Neural progenitor cell (in vitro differentiated cells): ENCODE results near the gene KMT2C. TPM values are rescaled to one million over a fixed set of nuclear protein-coding genes. Genes with fewer than 3 reads are reported as not detected.
"Not testable (repeated sequence)": the region's sequence is repeated elsewhere in the genome, so short reads cannot be mapped to it uniquely, and the experiment has no call there.

ENCODE experiments used
- DNase-seq: peaks from one replicate; pipeline ENCODE4 v3.0.0-alpha.2; 2016; ENCODE audit warnings: low spot score
- H2AFZ ChIP-seq: fragments of 200-600 bp; sonication (generic); replicated peaks from 2 replicates; pipeline ENCODE4 v1.6.1; 2016; ENCODE audit warnings: antibody characterized with exemption
- H3F3A ChIP-seq: fragments of 200-600 bp; sonication (generic); 2 replicates; pipeline ENCODE4 v1.6.1; 2016; ENCODE audit warnings: antibody characterized with exemption, low read depth
- H3K27ac ChIP-seq: fragments of 200-600 bp; sonication (generic); 2 replicates; pipeline ENCODE4 v1.5.1; 2016; ENCODE audit warnings: mild to moderate bottlenecking
- H3K27me3 ChIP-seq: fragments of 200-600 bp; sonication (generic); 2 replicates; pipeline ENCODE4 v1.6.1; 2016; ENCODE audit warnings: mild to moderate bottlenecking, moderate library complexity
- H3K36me3 ChIP-seq: fragments of 200-600 bp; sonication (generic); 2 replicates; pipeline ENCODE4 v1.5.1; 2016
- H3K4me1 ChIP-seq: fragments of 200-600 bp; sonication (generic); 2 replicates; pipeline ENCODE4 v1.6.1; 2016; ENCODE audit warnings: mixed run types
- H3K4me2 ChIP-seq: fragments of 200-600 bp; sonication (generic); 2 replicates; pipeline ENCODE4 v1.6.1; 2016
- H3K4me3 ChIP-seq: fragments of 200-600 bp; sonication (generic); 2 replicates; pipeline ENCODE4 v1.5.1; 2016
- H3K79me2 ChIP-seq: fragments of 200-600 bp; sonication (generic); 2 replicates; pipeline ENCODE4 v1.6.1; 2016; ENCODE audit warnings: low read depth
- H3K9ac ChIP-seq: fragments of 200-600 bp; sonication (generic); 2 replicates; pipeline ENCODE4 v1.6.1; 2016
- H3K9me3 ChIP-seq: fragments of 200-600 bp; sonication (generic); 2 replicates; pipeline ENCODE4 v1.5.1; 2016; ENCODE audit warnings: low read depth
- H4K20me1 ChIP-seq: fragments of 200-600 bp; sonication (generic); 2 replicates; pipeline ENCODE4 v1.6.1; 2016; ENCODE audit warnings: low read depth
- H3K27ac Mint-ChIP-seq: 3 replicates; pipeline ENCODE4 v1.8.0; 2021; ENCODE audit warnings: mixed read lengths
- H3K27me3 Mint-ChIP-seq: 2 replicates; pipeline ENCODE4 v1.8.0; 2022; ENCODE audit warnings: low read depth, mild to moderate bottlenecking, inconsistent platforms, moderate library complexity, mixed read lengths; ENCODE audit not compliant: insufficient read depth
- H3K36me3 Mint-ChIP-seq: 3 replicates; pipeline ENCODE4 v1.8.0; 2021; ENCODE audit warnings: mixed read lengths
- H3K4me1 Mint-ChIP-seq: 3 replicates; pipeline ENCODE4 v1.8.0; 2021; ENCODE audit warnings: mixed read lengths
- H3K4me3 Mint-ChIP-seq: 3 replicates; pipeline ENCODE4 v1.8.0; 2021; ENCODE audit warnings: mild to moderate bottlenecking, moderate library complexity, mixed read lengths
- H3K9me3 Mint-ChIP-seq: 3 replicates; pipeline ENCODE4 v1.8.0; 2020; ENCODE audit warnings: mixed read lengths
- EZH2 ChIP-seq: fragments of 200-600 bp; sonication (generic); IDR thresholded peaks from 2 replicates; pipeline ENCODE4 v1.6.1; 2017; ENCODE audit warnings: antibody characterized with exemption, mild to moderate bottlenecking, moderate library complexity
- EZH2phosphoT487 ChIP-seq: fragments of 200-600 bp; sonication (generic); IDR thresholded peaks from 2 replicates; pipeline ENCODE4 v1.6.1; 2017; ENCODE audit warnings: antibody characterized with exemption
- total RNA-seq: library from RNA; depleted of rRNA; stranded (reverse); fragments of >200 nt; gene quantifications from 2 replicates; pipeline ENCODE4 v1.2.3, GENCODE V29; 2015; ENCODE audit warnings: low replicate concordance
- TF ChIP-seq, protein P1 (sequence below): fragments of 200-600 bp; sonication (generic); IDR thresholded peaks from 2 replicates; pipeline ENCODE4 v1.5.1; 2017; ENCODE audit warnings: antibody characterized with exemption, mild to moderate bottlenecking

The KMT2C gene
- total RNA-seq, 1 donor from 2014 or later: 26.4 TPM

DNA sequence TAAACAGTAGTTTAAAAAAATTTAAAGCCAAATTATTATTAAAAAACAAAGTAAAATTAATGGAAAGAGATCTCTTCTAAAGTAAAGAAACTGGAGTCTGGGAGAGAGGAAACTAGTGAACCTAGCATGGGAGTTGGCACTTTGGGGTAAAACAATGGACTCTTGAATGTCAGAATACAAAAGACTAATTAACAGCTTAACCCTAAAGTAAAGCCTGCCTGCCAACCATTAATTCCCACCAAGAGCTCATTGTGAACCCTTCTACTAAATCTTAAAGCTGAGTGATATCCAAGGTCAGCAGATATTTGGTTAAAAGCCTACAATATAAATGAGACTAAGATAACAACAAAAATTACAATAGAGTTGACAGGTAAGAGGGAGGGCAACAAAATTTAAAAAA, 36.5 kb downstream of the KMT2C start:
- Histone ChIP-seq H3K27ac (peak overlapping the region; percentile 61), H3K4me1 (peaks cover 23% of the 10 kb centered on the region), H2AFZ (no peak overlapping the region), H3K27me3 (no peaks in the 10 kb centered on the region), H3K4me2 (peak overlapping the region; percentile 63), H3K9ac (no peak overlapping the region), H3K36me3 (no peaks in the 10 kb centered on the region), H3K4me3 (no peak overlapping the region), H3K9me3 (peaks cover 10% of the 10 kb centered on the region), H3F3A (peaks cover 21% of the 10 kb centered on the region), H4K20me1 (peaks cover 60% of the 10 kb centered on the region), H3K79me2 (peaks cover 100% of the 10 kb centered on the region)
- Mint-ChIP-seq H3K9me3 (peaks cover 15% of the 10 kb centered on the region), H3K4me3 (no peak overlapping the region), H3K27me3 (no peaks in the 10 kb centered on the region), H3K27ac (no peak overlapping the region), H3K4me1 (peaks cover 3% of the 10 kb centered on the region), H3K36me3 (peaks cover 16% of the 10 kb centered on the region)
- peak; percentile 70 for DNase-seq
- TF ChIP-seq EZH2 (no peak), EZH2phosphoT487 (no peak)
- TF ChIP-seq, protein P1, sequence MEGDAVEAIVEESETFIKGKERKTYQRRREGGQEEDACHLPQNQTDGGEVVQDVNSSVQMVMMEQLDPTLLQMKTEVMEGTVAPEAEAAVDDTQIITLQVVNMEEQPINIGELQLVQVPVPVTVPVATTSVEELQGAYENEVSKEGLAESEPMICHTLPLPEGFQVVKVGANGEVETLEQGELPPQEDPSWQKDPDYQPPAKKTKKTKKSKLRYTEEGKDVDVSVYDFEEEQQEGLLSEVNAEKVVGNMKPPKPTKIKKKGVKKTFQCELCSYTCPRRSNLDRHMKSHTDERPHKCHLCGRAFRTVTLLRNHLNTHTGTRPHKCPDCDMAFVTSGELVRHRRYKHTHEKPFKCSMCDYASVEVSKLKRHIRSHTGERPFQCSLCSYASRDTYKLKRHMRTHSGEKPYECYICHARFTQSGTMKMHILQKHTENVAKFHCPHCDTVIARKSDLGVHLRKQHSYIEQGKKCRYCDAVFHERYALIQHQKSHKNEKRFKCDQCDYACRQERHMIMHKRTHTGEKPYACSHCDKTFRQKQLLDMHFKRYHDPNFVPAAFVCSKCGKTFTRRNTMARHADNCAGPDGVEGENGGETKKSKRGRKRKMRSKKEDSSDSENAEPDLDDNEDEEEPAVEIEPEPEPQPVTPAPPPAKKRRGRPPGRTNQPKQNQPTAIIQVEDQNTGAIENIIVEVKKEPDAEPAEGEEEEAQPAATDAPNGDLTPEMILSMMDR: no peak

DNA sequence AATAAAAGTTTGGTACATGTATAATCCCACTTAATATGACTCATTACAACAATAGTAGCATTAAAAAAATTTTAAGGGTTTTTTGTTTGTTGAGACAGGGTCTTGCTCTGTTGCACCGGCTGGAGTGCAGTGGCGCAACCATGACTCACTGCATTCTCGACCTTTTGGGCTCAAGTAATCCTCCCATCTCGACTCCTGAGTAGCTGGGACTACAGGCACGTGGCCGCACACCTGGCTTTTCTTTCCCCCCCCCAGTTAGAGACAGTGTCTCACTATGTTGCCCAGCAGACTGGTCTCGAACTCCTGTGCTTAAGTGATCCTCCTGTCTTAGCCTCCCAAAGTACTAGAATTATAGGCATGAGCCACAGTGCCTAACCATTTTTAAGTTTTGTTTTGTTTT, 40.7 kb downstream of the KMT2C start:
- H3K36me3 ChIP-seq: no peaks in the 10 kb centered on the region
- H3K9me3 Mint-ChIP-seq: peaks cover 9% of the 10 kb centered on the region
- H3K4me2 ChIP-seq: no peak overlapping the region
- peaks cover 20% of the 10 kb centered on the region for H3K4me1 Mint-ChIP-seq
- peaks cover 8% of the 10 kb centered on the region for H3K36me3 Mint-ChIP-seq
- no peak overlapping the region for H2AFZ ChIP-seq
- no peak overlapping the region for H3K9ac ChIP-seq
- H3F3A ChIP-seq: peaks cover 14% of the 10 kb centered on the region
- DNase-seq: no peak
- no peaks in the 10 kb centered on the region for H3K27me3 ChIP-seq
- no peak overlapping the region for H3K4me3 Mint-ChIP-seq
- H3K9me3 ChIP-seq: no peaks in the 10 kb centered on the region
- H4K20me1 ChIP-seq: peaks cover 90% of the 10 kb centered on the region
- no peak overlapping the region for H3K27ac Mint-ChIP-seq
- H3K4me3 ChIP-seq: no peak overlapping the region
- H3K79me2 ChIP-seq: peaks cover 100% of the 10 kb centered on the region
- TF ChIP-seq, protein P1: no peak
- no peak for TF ChIP-seq EZH2
- TF ChIP-seq EZH2phosphoT487: no peak
- no peaks in the 10 kb centered on the region for H3K27me3 Mint-ChIP-seq
- no peak overlapping the region for H3K27ac ChIP-seq
- peaks cover 37% of the 10 kb centered on the region for H3K4me1 ChIP-seq

DNA sequence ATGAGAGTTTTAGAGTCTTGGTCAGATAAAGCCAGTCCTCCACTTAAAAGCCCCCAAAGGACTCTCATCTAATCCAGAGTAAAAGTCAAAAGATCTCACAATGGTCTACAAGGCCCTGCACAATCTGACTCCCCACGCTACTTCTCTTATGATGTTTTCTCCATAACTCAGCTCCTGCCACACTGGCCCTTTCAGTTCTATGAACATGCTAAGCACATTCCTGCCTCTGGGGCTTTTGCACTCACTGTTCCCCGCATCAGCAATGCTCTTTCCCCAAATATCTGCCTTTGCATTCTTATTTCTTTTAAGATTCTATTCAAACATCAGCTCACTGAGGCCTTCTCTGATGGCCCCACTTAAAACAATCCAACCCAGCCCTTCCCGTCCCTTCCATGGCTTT, 41.6 kb downstream of the KMT2C start:
- H2AFZ ChIP-seq, H3K27ac ChIP-seq, H3K9me3 Mint-ChIP-seq, H3K36me3 ChIP-seq, H3K4me3 Mint-ChIP-seq, H3K27ac Mint-ChIP-seq, H3K9ac ChIP-seq, H3K4me3 ChIP-seq, H3K36me3 Mint-ChIP-seq, H3K9me3 ChIP-seq, H3K27me3 ChIP-seq, H3K27me3 Mint-ChIP-seq, H3F3A ChIP-seq: not testable (repeated sequence)
- peak; percentile 70 for DNase-seq
- TF ChIP-seq, protein P1: peak; percentile 61
- peaks cover 20% of the 10 kb centered on the region for H3K4me1 Mint-ChIP-seq
- Histone ChIP-seq H4K20me1 (peaks cover 87% of the 10 kb centered on the region), H3K79me2 (peaks cover 100% of the 10 kb centered on the region), H3K4me2 (peak overlapping the region; percentile 15), H3K4me1 (peaks cover 29% of the 10 kb centered on the region)

DNA sequence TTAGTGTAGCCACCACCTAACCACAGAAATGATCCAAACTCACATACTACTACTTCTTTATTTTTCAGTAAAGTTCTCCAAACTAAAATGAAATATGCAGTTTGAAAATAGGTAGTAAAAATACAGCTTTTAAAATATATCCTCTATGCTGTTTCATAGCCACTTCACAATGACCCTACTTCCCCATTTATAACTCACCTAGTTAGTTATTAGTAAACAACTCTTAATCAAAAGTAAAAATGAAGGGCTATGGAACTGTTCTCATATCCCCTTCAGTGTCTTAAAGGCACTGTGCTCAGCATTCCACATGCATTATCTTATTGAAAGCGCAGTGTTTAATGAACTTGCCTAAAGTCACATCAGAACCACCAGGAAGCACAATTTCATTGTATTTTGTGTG, 43.5 kb downstream of the KMT2C start:
- Mint-ChIP-seq H3K27ac (peak overlapping the region; percentile 16), H3K4me3 (no peak overlapping the region), H3K36me3 (peaks cover 4% of the 10 kb centered on the region), H3K4me1 (peaks cover 20% of the 10 kb centered on the region), H3K27me3 (no peaks in the 10 kb centered on the region), H3K9me3 (peaks cover 8% of the 10 kb centered on the region)
- H3K27me3 ChIP-seq: no peaks in the 10 kb centered on the region
- no peak overlapping the region for H3K9ac ChIP-seq
- H3F3A ChIP-seq: no peaks in the 10 kb centered on the region
- H4K20me1 ChIP-seq: peaks cover 70% of the 10 kb centered on the region
- no peak overlapping the region for H3K27ac ChIP-seq
- H3K36me3 ChIP-seq: no peaks in the 10 kb centered on the region
- peaks cover 100% of the 10 kb centered on the region for H3K79me2 ChIP-seq
- TF ChIP-seq EZH2 (no peak), EZH2phosphoT487 (no peak)
- TF ChIP-seq, protein P1: no peak
- no peak overlapping the region for H2AFZ ChIP-seq
- H3K9me3 ChIP-seq: no peaks in the 10 kb centered on the region
- H3K4me1 ChIP-seq: peaks cover 21% of the 10 kb centered on the region
- no peak overlapping the region for H3K4me3 ChIP-seq
- peak overlapping the region; percentile 49 for H3K4me2 ChIP-seq
- DNase-seq: no peak

DNA sequence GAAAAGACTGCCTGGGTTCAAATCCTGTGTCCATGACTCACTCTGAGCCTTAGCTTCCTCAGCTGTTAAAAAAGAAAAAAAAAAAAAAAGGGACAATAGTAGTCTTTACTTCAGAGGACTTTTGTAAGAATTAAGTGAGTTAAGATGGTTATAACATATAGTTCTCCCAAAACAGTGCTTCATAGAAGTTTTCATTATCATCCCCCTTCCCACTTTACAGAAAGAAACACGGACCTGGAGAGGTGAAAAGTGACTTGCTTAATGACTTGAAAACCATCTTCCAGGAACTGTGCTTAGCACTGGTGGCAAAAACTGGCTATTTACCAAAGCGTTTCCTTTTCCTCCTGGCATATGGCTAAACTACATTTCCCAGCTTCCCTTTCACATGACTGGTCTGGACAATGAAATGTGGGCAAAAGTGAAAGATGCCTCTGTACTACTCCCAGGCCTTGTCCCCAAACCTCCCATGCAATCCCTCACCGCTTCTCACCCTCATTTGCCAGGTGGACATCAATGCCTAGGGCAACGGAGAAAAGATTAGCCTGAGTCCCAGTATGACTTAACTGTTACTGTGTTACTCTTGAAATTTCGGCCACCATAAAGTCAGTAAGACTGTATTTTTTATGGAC, 49.6 kb downstream of the KMT2C start:
- not testable (repeated sequence) for H3K4me2 ChIP-seq, H3K27me3 ChIP-seq, H2AFZ ChIP-seq, DNase-seq, H3K27ac ChIP-seq, H3K9ac ChIP-seq, H3K27ac Mint-ChIP-seq, H3F3A ChIP-seq, H3K4me3 Mint-ChIP-seq, H3K4me1 Mint-ChIP-seq, H3K36me3 ChIP-seq, H3K36me3 Mint-ChIP-seq, H3K27me3 Mint-ChIP-seq, H3K9me3 ChIP-seq, H3K4me3 ChIP-seq
- peaks cover 11% of the 10 kb centered on the region for H3K4me1 ChIP-seq
- H3K79me2 ChIP-seq: peaks cover 95% of the 10 kb centered on the region
- H4K20me1 ChIP-seq: peaks cover 37% of the 10 kb centered on the region
- peaks cover 17% of the 10 kb centered on the region for H3K9me3 Mint-ChIP-seq
